Right atrium auricular region (tissue), 2 donors: ENCODE measurements around the gene ZNF800. TPM values are rescaled to one million over a fixed set of nuclear protein-coding genes. Genes with fewer than 3 reads are reported as not detected.

Source experiments
- DNase-seq: peaks from one replicate; pipeline ENCODE4 v3.0.0-alpha.2; 2019; ENCODE audit warnings: low spot score
- H3K27ac ChIP-seq, 2 donors: fragments of 200-600 bp; sonication (generic); 1 replicate in 1 of 2; 2 replicates in 1 of 2; pipeline ENCODE4 v1.5.1; 2016 to 2019
- H3K27me3 ChIP-seq, 2 donors: fragments of 200-600 bp; sonication (generic); one replicate each; pipeline versions ENCODE4 v1.5.1 to v1.6.0; 2017 to 2019
- H3K36me3 ChIP-seq: fragments of 200-600 bp; sonication (generic); one replicate; pipeline ENCODE4 v1.5.1; 2016
- H3K4me1 ChIP-seq, 2 donors: fragments of 200-600 bp; sonication (generic); one replicate each; pipeline versions ENCODE4 v1.5.1 to v1.6.0; 2017 to 2019
- H3K4me3 ChIP-seq, 2 donors: fragments of 200-600 bp; sonication (generic); 1 replicate in 1 of 2; 2 replicates in 1 of 2; pipeline ENCODE4 v1.5.1; 2017 to 2019; ENCODE audit warnings: mild to moderate bottlenecking in 1 of 2, moderate library complexity in 1 of 2
- H3K9me3 ChIP-seq, 2 donors: fragments of 200-600 bp; sonication (generic); one replicate each; pipeline ENCODE4 v1.5.1; 2019
- CTCF ChIP-seq, 2 donors: fragments of 200-600 bp; sonication (generic); IDR thresholded peaks; one replicate each; pipeline ENCODE4 v1.5.1; 2019; ENCODE audit warnings: antibody characterized with exemption in 2 of 2
- total RNA-seq, 2 donors: library from RNA; depleted of rRNA; stranded (reverse); fragments of >200 nt; gene quantifications; one replicate each; pipeline ENCODE4 v1.1.0, GENCODE V29; 2016

The ZNF800 gene
- total RNA-seq, 2 donors from 2014 or later, result 23.3 to 24.9 TPM

- no peak for TF ChIP-seq CTCF (IDR thresholded peaks at IDR 0.05)
- Histone ChIP-seq H3K27me3 (no peaks in the 10 kb centered on the region), H3K4me1 (no peaks in the 10 kb centered on the region), H3K9me3 (no peaks in the 10 kb centered on the region), H3K36me3 (no peaks in the 10 kb centered on the region), H3K4me3 (no peak overlapping the region), H3K27ac (no peak overlapping the region)
- no peak for DNase-seq
Measured at GRCh38 chr7:127322832-127323493, 69.5 kb downstream of the ZNF800 start.

- no peak for DNase-seq
- Histone ChIP-seq H3K36me3 (no peaks in the 10 kb centered on the region), H3K27me3 (no peaks in the 10 kb centered on the region), H3K9me3 (no peaks in the 10 kb centered on the region), H3K27ac (no peak overlapping the region), H3K4me1 (no peaks in the 10 kb centered on the region), H3K4me3 (no peak overlapping the region)
- TF ChIP-seq CTCF (IDR thresholded peaks at IDR 0.05), result no peak
Measured at GRCh38 chr7:127322351-127322750, 70.2 kb downstream of the ZNF800 start.

- Histone ChIP-seq H3K27ac (no peak overlapping the region), H3K27me3 (no peaks in the 10 kb centered on the region), H3K4me3 (no peak overlapping the region), H3K36me3 (no peaks in the 10 kb centered on the region), H3K4me1 (no peaks in the 10 kb centered on the region), H3K9me3 (no peaks in the 10 kb centered on the region)
- no peak for TF ChIP-seq CTCF (IDR thresholded peaks at IDR 0.05)
- no peak for DNase-seq
Measured at GRCh38 chr7:127320974-127321373, 71.5 kb downstream of the ZNF800 start.

Other genes starting within 250 kb of the ZNF800 start
- gene GRM8, start 139.8 kb downstream of the ZNF800 start, total RNA-seq, result not detected
- gene GCC1, start 192.9 kb upstream of the ZNF800 start, total RNA-seq, result 10 to 100 TPM in 1 of 2 donors, 1 to 10 TPM in 1; 4.9 to 10.1 TPM
- 100 to 1,000 TPM; 127 to 146 TPM for gene ARF5, start 195.7 kb upstream of the ZNF800 start, total RNA-seq
- gene FSCN3, start 201.0 kb upstream of the ZNF800 start, total RNA-seq, result 1 to 10 TPM in 1 of 2 donors, not detected in 1; 2.6 TPM
- gene PAX4, start 225.4 kb upstream of the ZNF800 start, total RNA-seq, result not detected